ENCODE results near the gene ACOT8.
"Not testable (repeated sequence)": the region's sequence is repeated elsewhere in the genome, so short reads cannot be mapped to it uniquely, and the experiment has no call there.

Gene ACOT8

DNA sequence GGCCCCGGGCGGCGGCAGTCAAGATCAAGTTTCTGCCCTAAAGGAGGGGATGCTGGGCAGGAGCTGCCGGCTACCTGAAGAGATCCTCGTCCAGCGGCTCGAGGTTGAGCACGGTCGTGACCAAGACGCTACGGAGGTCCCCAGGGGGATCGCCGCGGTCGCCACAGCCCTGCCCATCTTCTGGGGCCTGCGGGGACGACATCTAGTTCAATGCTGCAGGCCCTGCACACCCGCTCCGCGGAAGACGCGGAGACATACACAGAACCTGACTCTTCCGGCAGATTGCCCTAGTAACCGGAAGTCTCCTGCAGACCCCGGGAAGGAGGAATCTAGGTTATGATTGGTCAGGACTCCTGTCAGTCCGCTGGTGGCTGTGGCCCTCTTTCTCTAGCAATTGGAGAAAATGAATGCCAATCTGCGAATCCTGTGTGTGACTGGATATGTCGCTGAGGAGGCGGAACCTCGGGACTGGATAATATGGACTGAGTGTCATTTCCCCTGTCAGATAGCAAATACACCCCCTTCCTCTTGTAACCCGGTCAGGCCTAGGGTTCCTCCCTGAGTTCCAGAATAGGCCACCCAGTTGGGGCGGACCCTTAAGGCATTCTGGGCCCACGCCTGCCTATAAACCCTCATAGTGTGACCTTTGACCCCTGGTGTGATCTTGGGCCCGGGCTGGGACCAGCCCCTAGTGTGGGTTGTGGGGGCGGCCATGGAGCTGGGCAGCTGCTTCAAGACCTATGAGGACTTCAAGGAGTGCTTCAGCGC is at the start of gene ACOT8, which contains the start of gene ZSWIM3:
Gene ACOT8, minus strand, starts transcription at position 279 of the 768 bp plus-strand sequence. Its CDS starts 77 bp downstream, at position 202.
Gene ZSWIM3, plus strand, starts transcription at position 501 of the 768 bp plus-strand sequence. Its CDS starts 212 bp downstream, at position 713.
- H3K4me3 ChIP-seq (ENCODE audit: low read depth, low read length), result peak within 1 kb of the TSS; percentile 90
- peak; percentile 100 for DNase-seq (ENCODE audit: low read depth)
- TF ChIP-seq, protein P1, sequence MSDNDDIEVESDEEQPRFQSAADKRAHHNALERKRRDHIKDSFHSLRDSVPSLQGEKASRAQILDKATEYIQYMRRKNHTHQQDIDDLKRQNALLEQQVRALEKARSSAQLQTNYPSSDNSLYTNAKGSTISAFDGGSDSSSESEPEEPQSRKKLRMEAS (IDR thresholded peaks at IDR 0.05; ENCODE audit: low read depth, low read length), result 0 out of 2 replicates have a peak, but pooled peaks have one; percentile 3
- peak; percentile 18; the same call in 1 of the 2 replicates for TF ChIP-seq MYC (IDR thresholded peaks at IDR 0.05; ENCODE audit: low read depth, low read length)
- TF ChIP-seq, protein P2, sequence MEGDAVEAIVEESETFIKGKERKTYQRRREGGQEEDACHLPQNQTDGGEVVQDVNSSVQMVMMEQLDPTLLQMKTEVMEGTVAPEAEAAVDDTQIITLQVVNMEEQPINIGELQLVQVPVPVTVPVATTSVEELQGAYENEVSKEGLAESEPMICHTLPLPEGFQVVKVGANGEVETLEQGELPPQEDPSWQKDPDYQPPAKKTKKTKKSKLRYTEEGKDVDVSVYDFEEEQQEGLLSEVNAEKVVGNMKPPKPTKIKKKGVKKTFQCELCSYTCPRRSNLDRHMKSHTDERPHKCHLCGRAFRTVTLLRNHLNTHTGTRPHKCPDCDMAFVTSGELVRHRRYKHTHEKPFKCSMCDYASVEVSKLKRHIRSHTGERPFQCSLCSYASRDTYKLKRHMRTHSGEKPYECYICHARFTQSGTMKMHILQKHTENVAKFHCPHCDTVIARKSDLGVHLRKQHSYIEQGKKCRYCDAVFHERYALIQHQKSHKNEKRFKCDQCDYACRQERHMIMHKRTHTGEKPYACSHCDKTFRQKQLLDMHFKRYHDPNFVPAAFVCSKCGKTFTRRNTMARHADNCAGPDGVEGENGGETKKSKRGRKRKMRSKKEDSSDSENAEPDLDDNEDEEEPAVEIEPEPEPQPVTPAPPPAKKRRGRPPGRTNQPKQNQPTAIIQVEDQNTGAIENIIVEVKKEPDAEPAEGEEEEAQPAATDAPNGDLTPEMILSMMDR (IDR thresholded peaks at IDR 0.05; ENCODE audit: low read depth, low read length), result no peak
- TF ChIP-seq POLR2A (IDR thresholded peaks at IDR 0.05; ENCODE audit: extremely low read depth, insufficient read length), result peak; percentile 80

DNA sequence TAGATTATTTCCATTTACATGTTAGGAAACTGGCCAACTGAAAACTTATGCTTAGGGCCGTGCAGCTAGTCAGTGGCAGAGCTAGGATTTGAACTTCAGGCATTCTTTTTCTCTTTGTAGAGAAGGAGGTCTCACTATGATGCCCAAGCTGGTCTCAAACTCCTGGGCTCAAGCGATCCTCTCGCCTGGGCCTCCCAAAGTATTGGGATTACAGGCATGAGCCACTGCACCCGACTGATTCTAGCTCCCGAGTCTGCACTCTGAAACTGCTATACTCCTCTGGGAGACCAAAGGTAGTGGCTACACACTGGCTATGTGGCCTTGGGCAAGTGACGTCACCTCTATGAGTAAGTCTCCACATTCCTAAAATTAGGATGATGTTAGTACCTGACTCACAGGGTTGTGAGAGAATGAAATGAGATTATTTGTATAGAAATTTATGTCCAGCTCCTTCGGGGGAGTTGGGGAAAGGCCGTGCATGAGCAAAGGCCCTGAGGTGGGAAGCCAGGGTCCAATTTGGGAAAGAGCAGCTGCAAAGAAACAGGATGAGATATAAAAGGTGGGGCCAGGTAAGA is 48.4 kb upstream of the ACOT8 start:
- TF ChIP-seq, protein P2 (IDR thresholded peaks at IDR 0.05; ENCODE audit: low read depth, low read length), result no peak
- TF ChIP-seq, protein P1 (IDR thresholded peaks at IDR 0.05; ENCODE audit: low read depth, low read length), result no peak
- TF ChIP-seq POLR2A (IDR thresholded peaks at IDR 0.05; ENCODE audit: extremely low read depth, insufficient read length), result no peak
- TF ChIP-seq MYC (IDR thresholded peaks at IDR 0.05; ENCODE audit: low read depth, low read length), result no peak

DNA sequence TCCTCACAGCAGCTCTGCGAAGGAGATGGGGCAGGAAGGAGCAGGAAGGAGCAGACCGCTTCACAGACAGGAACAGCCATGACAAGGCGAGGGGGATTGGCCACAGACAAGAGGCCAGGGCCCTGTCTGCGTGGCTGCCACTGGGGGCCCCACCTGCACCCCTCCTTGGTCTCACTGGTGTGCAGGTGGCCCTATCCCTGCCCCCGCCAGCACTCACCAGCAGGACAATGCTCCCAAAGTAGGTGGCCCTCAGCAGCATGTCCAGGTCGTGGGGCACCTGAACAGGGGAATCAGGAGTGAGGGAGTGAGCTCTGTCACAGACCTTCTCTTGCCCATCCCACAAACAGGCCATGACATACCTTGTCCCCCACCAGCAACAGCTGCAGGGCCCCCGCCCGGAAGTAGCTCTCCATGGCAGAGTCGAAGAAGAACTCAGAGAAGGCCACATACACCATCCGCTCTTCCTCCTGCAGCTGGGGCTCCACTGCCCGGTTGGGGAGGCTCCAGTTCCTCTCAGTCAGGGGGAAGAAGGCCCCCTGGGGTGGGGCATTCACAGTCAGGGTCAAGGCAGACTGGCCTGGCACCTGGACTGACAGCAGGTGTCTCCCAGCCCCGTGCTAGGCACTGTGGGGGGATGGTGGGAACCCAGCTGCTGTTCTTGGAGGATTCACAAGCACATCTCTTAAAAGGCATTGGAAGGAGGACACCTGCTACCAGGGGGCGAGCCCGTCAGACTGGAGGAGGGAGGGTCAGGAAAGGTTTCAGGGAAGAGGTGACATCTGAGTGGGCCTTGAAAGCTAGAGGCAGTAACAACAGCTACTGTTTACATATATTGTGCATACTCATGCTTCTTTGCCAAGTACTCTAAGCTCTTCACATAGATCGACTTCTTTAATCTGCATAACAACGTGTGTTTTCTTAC is 47.7 kb upstream of the ACOT8 start:
- TF ChIP-seq MYC (IDR thresholded peaks at IDR 0.05; ENCODE audit: low read depth, low read length) (no peak), POLR2A (IDR thresholded peaks at IDR 0.05; ENCODE audit: extremely low read depth, insufficient read length) (no peak)
- TF ChIP-seq, protein P2 (IDR thresholded peaks at IDR 0.05; ENCODE audit: low read depth, low read length), result no peak
- TF ChIP-seq, protein P1 (IDR thresholded peaks at IDR 0.05; ENCODE audit: low read depth, low read length), result no peak

More for the DNA sequence above, 48.4 kb upstream of the ACOT8 start:
- DNase-seq (ENCODE audit: low read depth), result no peak
- no peak overlapping the region for H3K4me3 ChIP-seq (ENCODE audit: low read depth, low read length)

DNA sequence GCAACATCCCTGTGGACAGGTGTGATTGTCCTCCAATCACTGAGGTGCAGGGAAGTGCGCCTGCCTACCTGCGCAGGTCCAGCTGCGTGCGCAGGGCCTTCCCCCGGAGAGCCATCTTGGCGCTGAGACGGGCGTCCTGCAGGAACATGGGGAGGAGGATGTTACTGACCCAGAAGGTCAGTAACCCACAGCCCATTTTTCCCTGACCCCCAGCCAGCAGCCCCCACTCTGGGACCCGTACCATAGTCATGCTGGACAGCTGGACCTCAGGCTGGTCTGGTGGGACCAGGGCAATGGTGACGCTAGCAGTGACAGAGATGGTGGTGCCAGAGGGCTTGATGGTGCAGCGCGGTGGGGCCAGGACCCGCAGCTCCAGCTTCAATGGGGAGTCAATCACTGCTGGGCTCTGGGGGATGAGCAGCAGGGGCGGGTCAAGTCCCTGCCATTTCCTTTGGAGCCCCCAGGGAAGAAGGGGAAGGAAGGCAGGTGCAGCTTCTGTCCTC is 45.1 kb upstream of the ACOT8 start:
- DNase-seq (ENCODE audit: low read depth), result no peak
- TF ChIP-seq, protein P2 (IDR thresholded peaks at IDR 0.05; ENCODE audit: low read depth, low read length), result no peak
- TF ChIP-seq POLR2A (IDR thresholded peaks at IDR 0.05; ENCODE audit: extremely low read depth, insufficient read length) (no peak), MYC (IDR thresholded peaks at IDR 0.05; ENCODE audit: low read depth, low read length) (no peak)
- TF ChIP-seq, protein P1 (IDR thresholded peaks at IDR 0.05; ENCODE audit: low read depth, low read length), result no peak
- H3K4me3 ChIP-seq (ENCODE audit: low read depth, low read length), result no peak overlapping the region

More for the DNA sequence above, 47.7 kb upstream of the ACOT8 start:
- no peak for DNase-seq (ENCODE audit: low read depth)
- no peak overlapping the region for H3K4me3 ChIP-seq (ENCODE audit: low read depth, low read length)

DNA sequence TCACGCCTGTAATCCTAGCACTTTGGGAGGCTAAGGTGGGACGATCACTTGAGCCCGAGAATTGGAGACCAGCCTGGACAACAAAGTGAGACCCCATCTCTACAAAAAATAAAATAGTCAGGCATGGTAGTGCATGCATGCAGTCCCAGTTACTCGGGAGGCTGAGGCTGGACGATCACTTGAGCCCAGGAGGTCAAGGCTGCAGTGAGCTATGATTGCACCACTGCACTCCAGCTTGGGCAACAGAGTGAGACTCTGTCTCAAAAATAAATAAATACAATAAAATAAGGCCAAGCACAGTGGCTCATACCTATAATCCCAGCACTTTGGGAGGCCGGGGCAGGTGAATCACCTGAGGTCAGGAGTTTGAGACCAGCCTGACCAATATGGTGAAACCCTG is 44.1 kb upstream of the ACOT8 start:
- not testable (repeated sequence) for DNase-seq (ENCODE audit: low read depth); H3K4me3 ChIP-seq (ENCODE audit: low read depth, low read length)
